Skeletal muscle cell (primary cell): ENCODE data around the gene MXI1.
A peak's percentile ranks its signal among the peaks of the same experiment; 100 is the strongest.

ENCODE experiments used
- DNase-seq: peaks from one replicate; pipeline ENCODE4 v3.0.0-alpha.2; 2010; ENCODE audit warnings: low read depth
- H3K4me3 ChIP-seq: 2 replicates; pipeline ENCODE4 v1.5.1; 2011; ENCODE audit warnings: low read depth, mild to moderate bottlenecking, control low read depth, low read length, moderate library complexity

Gene MXI1

GRCh38 chr10:110207011-110207804 lies at the start of gene MXI1:
Gene MXI1 (plus strand): TSS chr10:110207605. CDS start chr10:110207809, 204 bp downstream.
- H3K4me3 ChIP-seq: peak within 1 kb of the TSS; percentile 81
- DNase-seq: peak; percentile 53

- no peak overlapping the region for H3K4me3 ChIP-seq
- DNase-seq: no peak
Measured at GRCh38 chr10:110158051-110159005, 49.1 kb upstream of the MXI1 start.

GRCh38 chr10:110160081-110160480 lies 47.3 kb upstream of the MXI1 start:
- H3K4me3 ChIP-seq: no peak overlapping the region
- no peak for DNase-seq

- no peak for DNase-seq
- H3K4me3 ChIP-seq: no peak overlapping the region
Measured at GRCh38 chr10:110160522-110160921, 46.9 kb upstream of the MXI1 start.

GRCh38 chr10:110162741-110163145 lies 44.7 kb upstream of the MXI1 start:
- DNase-seq: no peak
- no peak overlapping the region for H3K4me3 ChIP-seq

GRCh38 chr10:110163192-110163773 lies 44.1 kb upstream of the MXI1 start:
- no peak overlapping the region for H3K4me3 ChIP-seq
- DNase-seq: no peak

GRCh38 chr10:110163841-110164240 lies 43.6 kb upstream of the MXI1 start:
- no peak for DNase-seq

GRCh38 chr10:110165239-110165638 lies 42.2 kb upstream of the MXI1 start:
- DNase-seq: no peak

More at GRCh38 chr10:110163841-110164240, 43.6 kb upstream of the MXI1 start:
- no peak overlapping the region for H3K4me3 ChIP-seq

GRCh38 chr10:110167149-110167548 lies 40.3 kb upstream of the MXI1 start:
- no peak for DNase-seq
- H3K4me3 ChIP-seq: no peak overlapping the region

More at GRCh38 chr10:110165239-110165638, 42.2 kb upstream of the MXI1 start:
- no peak overlapping the region for H3K4me3 ChIP-seq

- no peak overlapping the region for H3K4me3 ChIP-seq
- DNase-seq: no peak
Measured at GRCh38 chr10:110168601-110169481, 38.6 kb upstream of the MXI1 start.

GRCh38 chr10:110169586-110169985 lies 37.8 kb upstream of the MXI1 start:
- DNase-seq: no peak
- H3K4me3 ChIP-seq: no peak overlapping the region

GRCh38 chr10:110170142-110170971 lies 37.0 kb upstream of the MXI1 start:
- no peak for DNase-seq
- no peak overlapping the region for H3K4me3 ChIP-seq

GRCh38 chr10:110171032-110171431 lies 36.4 kb upstream of the MXI1 start:
- DNase-seq: no peak
- no peak overlapping the region for H3K4me3 ChIP-seq

- DNase-seq: no peak
Measured at GRCh38 chr10:110172155-110172554, 35.2 kb upstream of the MXI1 start.

GRCh38 chr10:110174201-110174600 lies 33.2 kb upstream of the MXI1 start:
- H3K4me3 ChIP-seq: no peak overlapping the region
- DNase-seq: no peak

More at GRCh38 chr10:110172155-110172554, 35.2 kb upstream of the MXI1 start:
- no peak overlapping the region for H3K4me3 ChIP-seq

- H3K4me3 ChIP-seq: no peak overlapping the region
- no peak for DNase-seq
Measured at GRCh38 chr10:110174816-110175215, 32.6 kb upstream of the MXI1 start.

- no peak for DNase-seq
- H3K4me3 ChIP-seq: no peak overlapping the region
Measured at GRCh38 chr10:110175406-110175805, 32.0 kb upstream of the MXI1 start.
